Motor neuron (in vitro differentiated cells): ENCODE data around the gene ACTR5. TPM values are rescaled to one million over a fixed set of nuclear protein-coding genes. Genes with fewer than 3 reads are reported as not detected.

ENCODE experiments used
- ATAC-seq, 8 experiments: fragments of 200-7000 bp; cut with Tn5 transposase; replicated peaks in 6 of 8; 2 replicates each; pipeline ENCODE4 v1.8.0; 2021; ENCODE audit warnings: mild to moderate bottlenecking in 8 of 8, moderate library complexity in 8 of 8
- H3K27ac ChIP-seq, 2 donors: fragments of 250-450 bp; sonication (Bioruptor Pico); 2 replicates each; pipeline ENCODE4 v1.9.0; 2021; ENCODE audit warnings: antibody characterized with exemption in 2 of 2, mild to moderate bottlenecking in 2 of 2, moderate library complexity in 1 of 2
- H3K4me1 ChIP-seq, 2 donors: fragments of 250-450 bp; sonication (Bioruptor Pico); replicated peaks in 1 of 2; 2 replicates each; pipeline ENCODE4 v1.6.1; 2021; ENCODE audit warnings: antibody characterized with exemption in 2 of 2, mild to moderate bottlenecking in 2 of 2, moderate library complexity in 1 of 2
- H3K4me3 ChIP-seq, 5 donors: fragments of 250-450 bp; sonication (Bioruptor Pico); 2 replicates each; pipeline ENCODE4 v1.9.0; 2021; ENCODE audit warnings: antibody characterized with exemption in 5 of 5, mild to moderate bottlenecking in 5 of 5, moderate library complexity in 4 of 5
- WGBS, 10 experiments: fragments of 450-650 bp; shearing (Covaris generic); methylation state at CpG; one replicate each; pipeline ENCODE4 v1.0.0; 2022; 5-methylcytosine and 5-hydroxymethylcytosine counted together
- in situ Hi-C, 9 experiments: fragments of 400-800 bp; cut with MboI; loops; one replicate each; pipeline ENCODE4 v1.15.0; 2021; ENCODE audit warnings: low sequenced_read_pairs in 9 of 9, low pct_unique_long_range_greater_than_20kb in 2 of 9; ENCODE audit not compliant: unreplicated experiment in 9 of 9
- total RNA-seq, 8 experiments: library from RNA; unstranded; fragments of 300-600 nt; gene quantifications; 2 replicates each; pipeline versions ENCODE4 v1.2.3 to v1.2.4, GENCODE V29; 2022

The ACTR5 gene
- total RNA-seq, 8 experiments from 2014 or later = 4.3 to 8.0 (median 5.3) TPM

- Histone ChIP-seq H3K4me3 (peak overlapping the region; percentile 6 to 23 (median 15)), H3K4me1 (peaks cover 9 to 12% of the 10 kb centered on the region in 2 donors), H3K27ac (no peak overlapping the region)
- in situ Hi-C loops = loop anchor here in 4 of 9 experiments (10.0 to 25.0 kb wide), 2 partner anchors 86 to 94 kb away; no protein-coding TSS in a partner anchor
- 0 to 3% (median 0%) methylated on average over 3 to 18 of the region's 40 CpGs; no CpG with 5 or more reads in 4 of the 10 experiments for WGBS, 10 experiments
- peak; percentile 63 to 93 (median 79) for ATAC-seq
Measured at GRCh38 chr20:38730989-38731737, 17.1 kb upstream of the ACTR5 start.

- Histone ChIP-seq H3K4me1 (peaks cover 9 to 12% of the 10 kb centered on the region in 2 donors), H3K27ac (no peak overlapping the region), H3K4me3 (no peak overlapping the region)
- ATAC-seq = no peak
- WGBS, 10 experiments = 43 to 80% methylated on average over 1 of the region's 1 CpG; no CpG with 5 or more reads in 8 of the 10 experiments
- in situ Hi-C loops = loop anchor here in 4 of 9 experiments (10.0 to 25.0 kb wide), 2 partner anchors 87 to 94 kb away; no protein-coding TSS in a partner anchor
Measured at GRCh38 chr20:38731738-38732113, 16.5 kb upstream of the ACTR5 start.

- in situ Hi-C loops = loop anchor here in 4 of 9 experiments (10.0 to 25.0 kb wide), 2 partner anchors 88 to 96 kb away; no protein-coding TSS in a partner anchor
- no peak for ATAC-seq
- WGBS, 10 experiments = 0 to 100% (median 60%) methylated on average over 1 to 4 of the region's 4 CpGs; no CpG with 5 or more reads in 2 of the 10 experiments
- no peak overlapping the region for H3K4me3 ChIP-seq
- peaks cover 9 to 12% of the 10 kb centered on the region in 2 donors for H3K4me1 ChIP-seq
- no peak overlapping the region for H3K27ac ChIP-seq
Measured at GRCh38 chr20:38732981-38733380, 15.3 kb upstream of the ACTR5 start.

GRCh38 chr20:38735172-38735571 is 13.1 kb upstream of the ACTR5 start:
- ATAC-seq = no peak
- in situ Hi-C loops = loop anchor here in 4 of 9 experiments (10.0 to 25.0 kb wide), 2 partner anchors 90 to 98 kb away; no protein-coding TSS in a partner anchor
- peaks cover 2 to 8% of the 10 kb centered on the region in 2 donors for H3K4me1 ChIP-seq
- no peak overlapping the region for H3K4me3 ChIP-seq
- WGBS, 10 experiments = 11 to 100% (median 39%) methylated on average over 1 to 6 of the region's 6 CpGs; no CpG with 5 or more reads in 1 of the 10 experiments
- no peak overlapping the region for H3K27ac ChIP-seq

- in situ Hi-C loops = loop anchor here in 4 of 9 experiments (10.0 to 25.0 kb wide), 2 partner anchors 93 to 101 kb away; no protein-coding TSS in a partner anchor
- WGBS, 10 experiments = 20 to 100% (median 80%) methylated on average over 1 of the region's 1 CpG; no CpG with 5 or more reads in 7 of the 10 experiments
- ATAC-seq = no peak
- Histone ChIP-seq H3K27ac (no peak overlapping the region), H3K4me3 (no peak overlapping the region), H3K4me1 (no peaks in the 10 kb centered on the region)
Measured at GRCh38 chr20:38737887-38738286, 10.4 kb upstream of the ACTR5 start.

- ATAC-seq = no peak
- H3K27ac ChIP-seq = no peak overlapping the region
- WGBS, 10 experiments = 0 to 100% (median 89%) methylated on average over 1 to 2 of the region's 2 CpGs; no CpG with 5 or more reads in 2 of the 10 experiments
- no peak overlapping the region for H3K4me3 ChIP-seq
- peaks cover 0 to 12% of the 10 kb centered on the region in 2 donors for H3K4me1 ChIP-seq
- in situ Hi-C loops = loop anchor here in 6 of 9 experiments (10.0 to 25.0 kb wide), 2 partner anchors 101 to 108 kb away; no protein-coding TSS in a partner anchor
Measured at GRCh38 chr20:38745757-38746156, 2.5 kb upstream of the ACTR5 start.

GRCh38 chr20:38747495-38748096 is 664 bp upstream of the ACTR5 start:
- Histone ChIP-seq H3K27ac (no peak overlapping the region), H3K4me3 (peak overlapping the region; percentile 69 to 100 (median 80)), H3K4me1 (peaks cover 0 to 12% of the 10 kb centered on the region in 2 donors)
- ATAC-seq = peak in 1 of 8 experiments; percentile 20
- in situ Hi-C loops = loop anchor here in 6 of 9 experiments (10.0 to 25.0 kb wide), 2 partner anchors 103 to 110 kb away; no protein-coding TSS in a partner anchor
- 0 to 93% (median 25%) methylated on average over 1 to 30 of the region's 39 CpGs; no CpG with 5 or more reads in 1 of the 10 experiments for WGBS, 10 experiments

GRCh38 chr20:38748861-38749149 is 545 bp downstream of the ACTR5 start:
- Histone ChIP-seq H3K27ac (peak overlapping the region; percentile 72 to 87), H3K4me3 (peak overlapping the region; percentile 69 to 100 (median 80)), H3K4me1 (peaks cover 0 to 12% of the 10 kb centered on the region in 2 donors)
- in situ Hi-C loops = loop anchor here in 6 of 9 experiments (10.0 to 25.0 kb wide), 2 partner anchors 104 to 112 kb away; no protein-coding TSS in a partner anchor
- peak in 5 of 8 experiments; percentile 2 to 32 (median 11) for ATAC-seq
- 0 to 14% (median 0%) methylated on average over 1 to 7 of the region's 10 CpGs; no CpG with 5 or more reads in 1 of the 10 experiments for WGBS, 10 experiments

GRCh38 chr20:38751360-38751976 is 3.2 kb downstream of the ACTR5 start:
- in situ Hi-C loops = no loop called here
- no peak for ATAC-seq
- Histone ChIP-seq H3K27ac (no peak overlapping the region), H3K4me3 (no peak overlapping the region), H3K4me1 (peaks cover 0 to 12% of the 10 kb centered on the region in 2 donors)
- 34 to 100% (median 58%) methylated on average over 1 to 5 of the region's 5 CpGs for WGBS, 10 experiments

- in situ Hi-C loops = no loop called here
- Histone ChIP-seq H3K27ac (no peak overlapping the region), H3K4me1 (peaks cover 0 to 12% of the 10 kb centered on the region in 2 donors), H3K4me3 (no peak overlapping the region)
- no peak for ATAC-seq
- WGBS, 10 experiments = 81 to 100% (median 94%) methylated on average over 2 to 4 of the region's 4 CpGs; no CpG with 5 or more reads in 6 of the 10 experiments
Measured at GRCh38 chr20:38752029-38752428, 3.8 kb downstream of the ACTR5 start.

- Histone ChIP-seq H3K27ac (no peak overlapping the region), H3K4me3 (no peak overlapping the region), H3K4me1 (no peaks in the 10 kb centered on the region)
- no peak for ATAC-seq
- in situ Hi-C loops = no loop called here
- whole genome bisulfite sequencing, 10 experiments = 60 to 100% (median 92%) methylated on average over 1 to 11 of the region's 13 CpGs; no CpG with 5 or more reads in 2 of the 10 experiments
Measured at GRCh38 chr20:38754924-38755323, 6.7 kb downstream of the ACTR5 start.

- no peak for ATAC-seq
- 10 to 100% (median 82%) methylated on average over 2 to 6 of the region's 6 CpGs; no CpG with 5 or more reads in 3 of the 10 experiments for WGBS, 10 experiments
- H3K27ac ChIP-seq = no peak overlapping the region
- no peaks in the 10 kb centered on the region for H3K4me1 ChIP-seq
- no peak overlapping the region for H3K4me3 ChIP-seq
- in situ Hi-C loops = no loop called here
Measured at GRCh38 chr20:38755324-38755910, 7.2 kb downstream of the ACTR5 start.
